Measurements from ENCODE around the gene LRRC3C. TPM values are rescaled to one million over a fixed set of nuclear protein-coding genes. Genes with fewer than 3 reads are reported as not detected.
A peak's percentile ranks its signal among the peaks of the same experiment; 100 is the strongest.

Gene LRRC3C
- total RNA-seq, 1 donor from 2014 or later, result not detected

DNA sequence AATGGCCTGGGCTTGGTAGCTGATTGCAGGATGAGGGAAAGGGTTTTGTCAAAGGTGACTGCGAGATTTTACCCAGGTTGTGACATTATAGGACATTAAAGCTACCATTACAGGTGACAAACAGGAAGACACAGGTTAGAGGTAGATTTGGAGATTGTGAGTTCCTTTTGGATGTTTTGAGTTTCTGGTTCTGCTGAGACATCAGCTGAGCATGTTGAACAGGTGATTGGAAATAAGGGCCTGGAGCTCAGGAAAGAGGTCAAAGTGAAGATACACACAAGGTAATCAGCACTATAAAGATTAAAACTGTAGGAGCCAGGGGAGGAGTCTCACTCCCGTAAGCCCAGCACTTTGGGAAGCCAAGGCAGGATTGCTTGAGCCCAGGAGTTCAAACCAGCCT is 41.2 kb downstream of the LRRC3C start:
- TF ChIP-seq CTCF (IDR thresholded peaks at IDR 0.05; ENCODE audit: insufficient read depth, low read depth, low read length) (no peak), EZH2 (IDR thresholded peaks at IDR 0.05; ENCODE audit: insufficient read depth, low read length) (no peak)
- H3K9ac ChIP-seq (ENCODE audit: low read length), result no peak overlapping the region
- DNase-seq (ENCODE audit: low read depth) (no peak), FAIRE-seq (no peak)
- H3K36me3 Mint-ChIP-seq (ENCODE audit: low read depth, unreplicated experiment), result peaks cover under 1% of the 10 kb centered on the region
- H3K4me3 ChIP-seq (ENCODE audit: insufficient read depth, low read depth, low read length), result no peak overlapping the region
- H3K27me3 Mint-ChIP-seq (ENCODE audit: low read depth, unreplicated experiment), result peaks cover 40% of the 10 kb centered on the region
- peaks cover 8% of the 10 kb centered on the region for H3K4me1 Mint-ChIP-seq (ENCODE audit: low read depth, unreplicated experiment)
- no peaks in the 10 kb centered on the region for H3K36me3 ChIP-seq (ENCODE audit: insufficient read depth, low read length)
- no peak overlapping the region for H3K27ac ChIP-seq (ENCODE audit: low read depth, low read length)
- H3K4me2 ChIP-seq (ENCODE audit: low read length), result no peak overlapping the region
- no peaks in the 10 kb centered on the region for H3K9me3 ChIP-seq (ENCODE audit: insufficient read depth, low read depth, low read length)
- peak overlapping the region; percentile 73 for H3K27ac Mint-ChIP-seq (ENCODE audit: unreplicated experiment)
- H3K27me3 ChIP-seq (ENCODE audit: insufficient read depth, low read length), result peaks cover 5% of the 10 kb centered on the region
- no peaks in the 10 kb centered on the region for H4K20me1 ChIP-seq (ENCODE audit: insufficient read depth, low read length)
- no peak overlapping the region for H2AFZ ChIP-seq (ENCODE audit: low read depth, low read length)
- H3K4me3 Mint-ChIP-seq (ENCODE audit: unreplicated experiment), result peak overlapping the region; percentile 4
- no peaks in the 10 kb centered on the region for H3K79me2 ChIP-seq (ENCODE audit: insufficient read depth, low read length)
- H3K4me1 ChIP-seq (ENCODE audit: insufficient read depth, low read length), result no peaks in the 10 kb centered on the region
- peaks cover 3% of the 10 kb centered on the region for H3K9me3 Mint-ChIP-seq (ENCODE audit: unreplicated experiment)

DNA sequence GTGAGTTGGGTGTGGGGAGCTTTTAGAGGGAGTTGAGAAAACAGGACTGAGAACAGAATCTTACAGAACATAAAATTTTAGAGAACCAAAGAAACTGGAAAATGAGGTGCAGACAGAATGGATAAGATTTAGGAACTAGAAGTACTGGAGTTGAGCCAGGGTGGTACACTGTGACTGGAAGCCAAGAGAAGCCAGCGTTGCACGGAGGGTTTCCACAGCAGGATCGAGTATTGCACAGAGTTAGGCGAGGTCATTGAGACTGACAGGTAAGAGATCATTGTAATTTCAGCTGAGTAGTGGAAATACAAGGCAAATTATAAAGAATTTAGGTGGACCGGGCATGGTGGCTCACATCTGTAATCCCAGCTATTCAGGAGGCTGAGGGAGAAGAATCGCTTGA is 41.8 kb downstream of the LRRC3C start:
- no peak for TF ChIP-seq EZH2 (IDR thresholded peaks at IDR 0.05; ENCODE audit: insufficient read depth, low read length)
- FAIRE-seq (no peak), DNase-seq (ENCODE audit: low read depth) (no peak)
- Mint-ChIP-seq H3K27me3 (ENCODE audit: low read depth, unreplicated experiment) (peaks cover 35% of the 10 kb centered on the region), H3K27ac (ENCODE audit: unreplicated experiment) (no peak overlapping the region), H3K4me3 (ENCODE audit: unreplicated experiment) (no peak overlapping the region), H3K4me1 (ENCODE audit: low read depth, unreplicated experiment) (peaks cover 9% of the 10 kb centered on the region), H3K36me3 (ENCODE audit: low read depth, unreplicated experiment) (peaks cover 3% of the 10 kb centered on the region), H3K9me3 (ENCODE audit: unreplicated experiment) (peaks cover 6% of the 10 kb centered on the region)
- Histone ChIP-seq H3K4me2 (ENCODE audit: low read length) (no peak overlapping the region), H3K79me2 (ENCODE audit: insufficient read depth, low read length) (no peaks in the 10 kb centered on the region), H3K27me3 (ENCODE audit: insufficient read depth, low read length) (peaks cover 5% of the 10 kb centered on the region), H3K9me3 (ENCODE audit: insufficient read depth, low read depth, low read length) (no peaks in the 10 kb centered on the region), H3K4me3 (ENCODE audit: insufficient read depth, low read depth, low read length) (no peak overlapping the region), H2AFZ (ENCODE audit: low read depth, low read length) (no peak overlapping the region), H3K27ac (ENCODE audit: low read depth, low read length) (no peak overlapping the region), H3K4me1 (ENCODE audit: insufficient read depth, low read length) (no peaks in the 10 kb centered on the region), H3K36me3 (ENCODE audit: insufficient read depth, low read length) (no peaks in the 10 kb centered on the region), H4K20me1 (ENCODE audit: insufficient read depth, low read length) (no peaks in the 10 kb centered on the region), H3K9ac (ENCODE audit: low read length) (no peak overlapping the region)

- no peak overlapping the region for H3K4me3 Mint-ChIP-seq (ENCODE audit: unreplicated experiment)
- Histone ChIP-seq H4K20me1 (ENCODE audit: insufficient read depth, low read length) (no peaks in the 10 kb centered on the region), H3K4me3 (ENCODE audit: insufficient read depth, low read depth, low read length) (no peak overlapping the region), H3K4me1 (ENCODE audit: insufficient read depth, low read length) (no peaks in the 10 kb centered on the region), H2AFZ (ENCODE audit: low read depth, low read length) (no peak overlapping the region), H3K27ac (ENCODE audit: low read depth, low read length) (no peak overlapping the region), H3K9me3 (ENCODE audit: insufficient read depth, low read depth, low read length) (no peaks in the 10 kb centered on the region), H3K9ac (ENCODE audit: low read length) (no peak overlapping the region), H3K27me3 (ENCODE audit: insufficient read depth, low read length) (peaks cover 5% of the 10 kb centered on the region), H3K36me3 (ENCODE audit: insufficient read depth, low read length) (no peaks in the 10 kb centered on the region), H3K79me2 (ENCODE audit: insufficient read depth, low read length) (no peaks in the 10 kb centered on the region), H3K4me2 (ENCODE audit: low read length) (no peak overlapping the region)
- H3K9me3 Mint-ChIP-seq (ENCODE audit: unreplicated experiment), result peaks cover 6% of the 10 kb centered on the region
- no peak for TF ChIP-seq CTCF (IDR thresholded peaks at IDR 0.05; ENCODE audit: insufficient read depth, low read depth, low read length)
- no peak for TF ChIP-seq EZH2 (IDR thresholded peaks at IDR 0.05; ENCODE audit: insufficient read depth, low read length)
- FAIRE-seq (no peak), DNase-seq (ENCODE audit: low read depth) (no peak)
- H3K36me3 Mint-ChIP-seq (ENCODE audit: low read depth, unreplicated experiment), result peaks cover 3% of the 10 kb centered on the region
- no peak overlapping the region for H3K27ac Mint-ChIP-seq (ENCODE audit: unreplicated experiment)
- H3K4me1 Mint-ChIP-seq (ENCODE audit: low read depth, unreplicated experiment), result peaks cover 9% of the 10 kb centered on the region
- H3K27me3 Mint-ChIP-seq (ENCODE audit: low read depth, unreplicated experiment), result peaks cover 30% of the 10 kb centered on the region
These were observed 42.7 kb downstream of the LRRC3C start for GRCh38 chr17:39970157-39970692.
